ENCODE results near the gene ICE1.
"Not testable (repeated sequence)": the region's sequence is repeated elsewhere in the genome, so short reads cannot be mapped to it uniquely, and the experiment has no call there.

ICE1 gene

GRCh38 chr5:5432020-5432707 is 9.7 kb downstream of the ICE1 start:
- no peak for DNase-seq (ENCODE audit: low read depth in 2 of 3, low spot score in 1 of 3)

- DNase-seq (ENCODE audit: low read depth in 2 of 3, low spot score in 1 of 3), result no peak
Measured at GRCh38 chr5:5436203-5436760, 13.8 kb downstream of the ICE1 start.

- DNase-seq (ENCODE audit: low read depth in 2 of 3, low spot score in 1 of 3), result no peak
Measured at GRCh38 chr5:5437227-5438172, 15.0 kb downstream of the ICE1 start.

GRCh38 chr5:5451863-5452262 is 29.4 kb downstream of the ICE1 start:
- DNase-seq (ENCODE audit: low read depth in 2 of 3, low spot score in 1 of 3), result no peak

- no peak for DNase-seq (ENCODE audit: low read depth in 2 of 3, low spot score in 1 of 3)
Measured at GRCh38 chr5:5453131-5453530, 30.7 kb downstream of the ICE1 start.

- DNase-seq (ENCODE audit: low read depth in 2 of 3, low spot score in 1 of 3), result no peak
Measured at GRCh38 chr5:5454391-5454790, 31.9 kb downstream of the ICE1 start.

- no peak for DNase-seq (ENCODE audit: low read depth in 2 of 3, low spot score in 1 of 3)
Measured at GRCh38 chr5:5456858-5457257, 34.4 kb downstream of the ICE1 start.

- DNase-seq (ENCODE audit: low read depth in 2 of 3, low spot score in 1 of 3), result no peak
Measured at GRCh38 chr5:5460311-5460710, 37.8 kb downstream of the ICE1 start.

GRCh38 chr5:5461012-5461411 is 38.5 kb downstream of the ICE1 start:
- no peak for DNase-seq (ENCODE audit: low read depth in 2 of 3, low spot score in 1 of 3)

- DNase-seq (ENCODE audit: low read depth in 2 of 3, low spot score in 1 of 3), result no peak
Measured at GRCh38 chr5:5464036-5464715, 41.7 kb downstream of the ICE1 start.

- no peak for DNase-seq (ENCODE audit: low read depth in 2 of 3, low spot score in 1 of 3)
Measured at GRCh38 chr5:5466227-5466626, 43.8 kb downstream of the ICE1 start.

GRCh38 chr5:5467737-5468136 is 45.3 kb downstream of the ICE1 start:
- no peak for DNase-seq (ENCODE audit: low read depth in 2 of 3, low spot score in 1 of 3)

GRCh38 chr5:5470933-5471332 is 48.5 kb downstream of the ICE1 start:
- no peak for DNase-seq (ENCODE audit: low read depth in 2 of 3, low spot score in 1 of 3)

- no peak for DNase-seq (ENCODE audit: low read depth in 2 of 3, low spot score in 1 of 3)
Measured at GRCh38 chr5:5473226-5473625, 50.7 kb downstream of the ICE1 start.

- no peak for DNase-seq (ENCODE audit: low read depth in 2 of 3, low spot score in 1 of 3)
Measured at GRCh38 chr5:5474961-5475360, 52.5 kb downstream of the ICE1 start.

- no peak for DNase-seq (ENCODE audit: low read depth in 2 of 3, low spot score in 1 of 3)
Measured at GRCh38 chr5:5475975-5476374, 53.5 kb downstream of the ICE1 start.

GRCh38 chr5:5479578-5479977 is 57.1 kb downstream of the ICE1 start:
- not testable (repeated sequence) for DNase-seq (ENCODE audit: low read depth in 2 of 3, low spot score in 1 of 3)

- no peak for DNase-seq (ENCODE audit: low read depth in 2 of 3, low spot score in 1 of 3)
Measured at GRCh38 chr5:5480481-5481111, 58.1 kb downstream of the ICE1 start.

GRCh38 chr5:5481206-5481605 is 58.7 kb downstream of the ICE1 start:
- DNase-seq (ENCODE audit: low read depth in 2 of 3, low spot score in 1 of 3), result no peak

GRCh38 chr5:5481633-5482032 is 59.2 kb downstream of the ICE1 start:
- DNase-seq (ENCODE audit: low read depth in 2 of 3, low spot score in 1 of 3), result no peak

GRCh38 chr5:5483350-5483749 is 60.9 kb downstream of the ICE1 start:
- DNase-seq (ENCODE audit: low read depth in 2 of 3, low spot score in 1 of 3), result no peak

Measured in stimulated activated CD4-positive, alpha-beta T cell treated with anti-CD3 and anti-CD28 coated beads, Interleukin-12 subunit alpha, Interleukin-12 subunit beta, amount 100 ng/mL, for 48 hours (primary cell).